ENCODE measurements around the gene LINGO3.

Gene LINGO3

DNA sequence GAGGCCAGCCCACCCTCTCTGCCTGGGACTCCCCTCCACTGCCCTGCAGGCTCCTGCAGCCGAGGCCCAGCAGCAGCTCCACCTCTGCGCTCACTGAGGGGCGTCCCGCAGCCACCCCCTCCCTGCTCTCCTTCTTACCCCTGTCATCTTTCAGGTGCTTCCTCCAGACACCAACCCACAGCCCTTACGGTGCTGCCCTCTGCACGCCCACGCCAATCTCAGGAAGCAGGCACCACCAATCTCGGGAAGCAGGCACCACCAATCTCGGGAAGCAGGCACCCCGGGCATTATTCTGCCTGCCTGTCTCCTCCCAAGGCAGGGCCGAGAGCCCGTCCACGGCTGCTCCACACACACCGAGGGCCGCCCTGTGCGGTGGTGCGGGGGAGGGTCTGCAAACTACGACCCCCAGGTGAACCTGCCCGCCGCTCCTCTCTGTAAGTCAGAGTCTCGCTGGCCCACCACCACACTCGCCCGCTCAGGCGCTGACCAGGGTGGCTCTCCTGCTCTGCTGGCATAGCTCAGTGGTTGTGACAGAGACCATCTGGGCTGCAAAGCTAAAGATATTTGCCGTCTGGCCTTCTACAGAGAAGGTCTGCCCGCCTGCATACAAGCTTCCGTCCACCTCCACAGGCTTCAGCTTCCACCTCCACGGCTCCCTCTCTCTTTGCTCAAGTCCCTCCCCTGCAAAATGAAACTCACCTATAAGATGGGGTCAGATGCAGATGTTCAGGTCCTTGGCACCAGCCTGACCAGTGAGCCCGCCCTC lies 17.5 kb upstream of the LINGO3 start:
- no peak for FAIRE-seq

DNA sequence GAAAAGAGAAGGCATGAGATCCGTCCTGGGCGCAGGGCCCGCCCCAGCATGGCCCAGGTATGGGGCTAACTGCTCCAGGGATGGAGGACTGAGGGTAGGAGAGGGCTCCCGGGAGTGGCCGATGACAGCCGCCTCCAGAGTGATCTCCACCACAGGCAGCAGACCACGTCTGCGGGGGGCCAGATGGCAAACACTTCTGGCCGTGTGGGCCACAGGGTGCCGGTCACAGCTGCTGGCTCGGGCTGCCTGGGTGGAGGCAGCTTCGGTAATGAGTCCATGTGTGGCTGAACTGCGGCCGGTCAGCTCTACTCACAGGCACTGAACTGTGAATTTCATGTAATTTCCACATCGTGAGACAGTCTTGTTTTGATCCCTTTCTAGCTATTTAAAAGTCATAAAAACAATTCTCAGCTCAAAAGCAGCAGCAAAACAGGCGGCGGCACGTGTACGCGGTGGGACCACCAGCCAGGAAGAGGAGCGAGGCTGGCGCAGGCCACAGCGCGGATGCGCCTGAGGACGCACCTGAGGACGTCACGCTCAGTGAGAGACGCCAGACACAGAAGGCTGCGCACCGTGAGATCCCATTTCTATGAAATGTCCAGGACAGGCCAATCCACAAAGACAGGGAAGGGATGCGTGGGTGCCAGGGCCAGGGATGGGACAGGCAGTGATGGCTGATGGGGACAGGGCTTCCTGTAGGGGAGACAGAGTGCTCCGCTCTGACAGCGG lies 16.4 kb upstream of the LINGO3 start:
- FAIRE-seq: no peak

DNA sequence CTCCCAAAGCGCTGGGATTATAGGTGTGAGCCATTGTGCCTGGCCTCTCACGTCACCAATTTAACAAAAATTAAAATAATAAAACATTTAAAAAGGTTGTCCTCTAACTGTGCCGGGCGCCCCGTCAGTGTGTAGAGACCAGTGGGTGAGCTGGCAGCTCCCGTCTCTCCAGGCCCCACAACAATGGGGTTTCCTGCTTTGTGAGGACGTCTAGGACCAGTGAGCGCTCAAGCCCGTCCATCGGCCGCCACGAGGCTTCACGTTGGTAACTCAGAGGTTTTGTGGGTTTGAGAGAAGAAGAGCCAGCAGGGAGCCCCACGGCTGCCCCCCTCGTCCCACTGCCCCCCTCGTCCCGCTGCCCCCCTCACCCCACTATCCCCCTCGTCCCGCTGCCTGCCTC lies 15.8 kb upstream of the LINGO3 start:
- no peak for FAIRE-seq

DNA sequence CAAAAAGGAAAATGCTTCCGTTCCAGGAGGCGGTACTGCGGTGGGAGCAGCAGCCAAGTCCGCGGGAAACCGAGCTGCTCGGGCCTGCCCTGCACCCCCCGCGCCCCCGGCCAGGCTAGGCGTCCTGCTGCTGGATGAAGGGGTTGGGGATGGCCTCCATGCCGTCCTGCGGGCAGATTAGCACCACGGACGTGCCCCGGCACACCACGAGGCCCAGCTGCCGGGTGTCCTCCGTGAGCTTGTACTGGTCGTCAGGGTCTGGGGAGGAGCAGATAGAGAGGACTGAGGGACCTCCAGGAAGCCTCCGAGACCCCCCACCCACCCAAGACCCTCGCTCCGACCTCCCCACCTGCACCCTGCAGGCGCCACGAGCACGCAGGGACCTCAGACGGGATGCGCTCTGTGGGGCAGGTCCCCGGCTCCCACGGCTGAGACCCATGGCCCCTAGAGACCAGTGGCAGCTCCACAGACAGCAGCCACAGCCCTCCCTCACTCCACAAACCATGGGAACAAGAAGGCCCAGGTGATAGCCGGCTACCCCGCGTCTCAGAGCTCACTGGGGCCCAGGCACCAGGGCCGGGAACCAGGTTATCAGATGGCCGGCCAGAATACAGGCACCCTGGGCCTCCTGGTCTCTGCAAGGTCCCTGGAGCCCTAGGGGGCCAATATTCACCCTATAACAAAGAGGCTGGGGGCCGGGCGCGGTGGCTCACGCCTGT lies 13.8 kb upstream of the LINGO3 start:
- FAIRE-seq: no peak

DNA sequence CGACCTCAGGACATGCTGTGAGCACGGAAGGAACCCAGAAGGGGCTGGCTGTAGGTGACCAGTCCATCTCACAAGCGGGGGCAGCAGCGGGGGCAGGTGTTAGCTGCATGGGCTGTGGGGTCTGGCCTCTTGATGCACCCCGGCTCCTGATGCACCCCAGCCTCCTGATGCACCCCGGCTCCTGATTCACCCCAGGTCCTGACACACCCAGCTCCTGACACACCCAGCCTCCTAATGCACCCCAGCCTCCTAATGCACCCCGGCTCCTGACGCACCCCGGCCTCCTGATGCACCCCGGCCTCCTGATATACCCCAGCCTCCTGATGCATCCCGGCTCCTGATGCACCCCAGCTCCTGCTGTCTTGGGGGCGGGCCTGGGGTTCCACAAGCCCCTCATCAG lies 13.0 kb upstream of the LINGO3 start:
- no peak for FAIRE-seq

DNA sequence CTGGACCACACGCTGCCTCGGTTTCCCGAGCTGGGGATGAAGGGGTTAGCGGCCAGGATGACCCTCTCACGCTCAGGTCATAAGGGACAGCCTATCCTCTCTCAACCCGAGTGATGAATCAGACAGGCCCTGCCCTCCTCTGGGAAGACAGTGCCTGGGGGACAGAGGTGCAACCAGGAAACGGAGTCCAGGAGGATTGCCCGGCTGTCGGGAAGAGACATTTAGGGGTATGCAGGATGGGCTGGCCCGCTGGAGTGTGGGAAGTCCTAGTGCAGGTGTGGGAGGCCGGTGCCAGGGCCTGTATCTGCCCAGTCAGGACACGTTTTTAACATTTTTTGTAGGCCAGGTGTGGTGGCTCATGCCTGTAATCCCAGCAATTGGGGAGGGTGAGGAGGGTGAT lies 12.1 kb upstream of the LINGO3 start:
- no peak for FAIRE-seq

DNA sequence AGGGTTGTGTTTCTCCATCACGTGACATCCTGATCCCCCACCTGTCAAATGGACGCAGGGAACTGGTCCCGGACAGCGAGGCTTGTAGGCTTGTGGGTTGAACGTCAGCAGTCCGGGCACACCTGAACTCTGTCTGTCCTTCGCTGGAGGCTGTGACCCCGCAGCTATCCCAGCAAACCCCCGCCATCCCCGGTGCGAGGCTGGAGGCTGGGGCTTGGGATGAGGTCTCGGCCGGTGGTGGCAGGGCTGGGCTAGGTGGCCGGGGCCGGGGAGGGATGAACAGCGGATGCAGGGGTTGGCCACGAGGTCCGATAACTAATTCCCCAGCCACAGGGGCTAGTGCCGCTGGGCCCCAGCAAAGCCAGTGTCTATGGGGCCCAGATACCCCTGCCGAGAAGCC lies 11.6 kb upstream of the LINGO3 start:
- FAIRE-seq: no peak

DNA sequence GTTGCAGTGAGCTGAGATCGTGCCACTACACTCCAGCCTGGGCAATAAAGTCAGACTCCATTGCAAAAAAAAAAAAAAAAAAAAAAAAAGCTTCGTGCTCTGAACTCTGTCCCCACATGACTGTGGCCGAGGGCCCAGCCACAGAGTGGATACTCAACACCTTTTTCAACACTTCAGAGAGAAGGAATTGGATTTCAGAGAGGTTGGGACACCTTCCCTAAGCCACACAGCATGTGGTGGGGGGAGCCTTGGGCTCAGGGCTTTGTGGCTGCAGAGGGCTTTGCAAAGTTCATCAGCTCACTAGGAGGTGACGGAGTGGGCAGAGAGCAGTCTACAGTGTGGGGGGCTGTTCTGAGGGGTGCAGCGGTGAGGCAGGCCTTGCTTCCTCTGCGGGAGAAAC lies 11.0 kb upstream of the LINGO3 start:
- no peak for FAIRE-seq

DNA sequence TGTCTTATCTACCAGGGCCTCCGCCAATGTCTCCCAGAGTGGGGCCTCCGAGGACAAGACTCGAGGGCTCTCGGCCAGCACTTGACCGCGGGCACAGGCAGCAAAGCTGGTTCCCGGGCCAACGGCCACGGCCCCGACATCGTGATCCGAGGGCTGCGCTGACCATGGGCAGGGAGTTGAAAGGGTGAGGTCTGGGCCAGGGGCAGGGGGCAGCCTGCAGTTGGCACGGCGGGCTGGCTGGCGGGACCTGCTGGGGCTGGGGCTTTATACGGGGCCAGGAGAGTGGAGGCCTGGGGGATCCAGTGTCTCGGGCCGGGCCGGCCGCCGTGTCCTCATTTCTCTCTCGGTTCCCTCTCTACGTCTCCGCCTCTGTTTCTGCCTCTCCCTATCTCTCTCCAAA lies 9.8 kb upstream of the LINGO3 start:
- FAIRE-seq: no peak

DNA sequence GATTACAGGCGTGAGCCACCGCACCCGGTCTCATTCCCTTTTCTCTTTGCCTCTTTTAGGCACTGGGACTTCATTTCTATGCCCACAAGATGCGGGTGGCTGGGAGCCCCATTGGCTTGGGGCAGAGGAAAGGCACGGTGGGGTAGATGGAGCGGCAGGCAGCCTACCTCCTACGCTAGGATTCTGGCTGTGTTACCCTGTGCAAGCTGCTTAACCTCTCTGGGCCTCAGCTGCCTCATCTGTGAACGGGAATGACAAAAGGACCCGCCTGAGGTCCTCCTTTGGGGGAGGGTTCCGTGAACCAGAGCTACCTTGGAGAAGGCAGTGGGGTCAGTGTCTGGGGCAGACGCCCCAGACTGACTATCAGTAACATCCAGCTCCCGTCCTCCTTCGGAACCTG lies 9.3 kb upstream of the LINGO3 start:
- no peak for FAIRE-seq

DNA sequence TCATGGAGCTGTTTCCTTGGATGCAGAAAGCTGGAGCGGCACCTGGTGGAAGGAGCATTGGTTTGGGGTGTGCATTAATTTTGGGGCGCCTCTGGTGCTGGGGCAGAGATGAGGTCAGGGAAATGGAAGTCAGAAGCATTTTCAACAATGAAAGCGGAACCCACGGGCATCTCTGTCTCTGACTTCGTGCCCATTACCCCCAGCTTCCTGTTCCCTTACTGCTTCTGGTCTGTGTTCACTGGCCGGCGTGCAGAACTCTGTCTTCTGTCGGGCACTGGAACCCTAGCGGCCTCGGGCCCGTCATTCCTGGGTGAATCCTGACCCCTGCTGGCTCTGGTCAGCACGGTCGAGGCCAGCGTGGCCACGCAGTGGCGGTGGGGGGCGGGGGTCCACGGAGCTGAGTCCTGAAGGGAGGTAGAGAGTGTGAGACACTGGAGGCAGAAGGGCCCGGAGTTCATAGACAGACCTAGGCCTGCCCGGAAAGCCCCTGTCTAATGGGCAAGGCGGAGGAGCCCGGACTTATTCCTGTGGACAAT lies 7.9 kb upstream of the LINGO3 start:
- FAIRE-seq: no peak

DNA sequence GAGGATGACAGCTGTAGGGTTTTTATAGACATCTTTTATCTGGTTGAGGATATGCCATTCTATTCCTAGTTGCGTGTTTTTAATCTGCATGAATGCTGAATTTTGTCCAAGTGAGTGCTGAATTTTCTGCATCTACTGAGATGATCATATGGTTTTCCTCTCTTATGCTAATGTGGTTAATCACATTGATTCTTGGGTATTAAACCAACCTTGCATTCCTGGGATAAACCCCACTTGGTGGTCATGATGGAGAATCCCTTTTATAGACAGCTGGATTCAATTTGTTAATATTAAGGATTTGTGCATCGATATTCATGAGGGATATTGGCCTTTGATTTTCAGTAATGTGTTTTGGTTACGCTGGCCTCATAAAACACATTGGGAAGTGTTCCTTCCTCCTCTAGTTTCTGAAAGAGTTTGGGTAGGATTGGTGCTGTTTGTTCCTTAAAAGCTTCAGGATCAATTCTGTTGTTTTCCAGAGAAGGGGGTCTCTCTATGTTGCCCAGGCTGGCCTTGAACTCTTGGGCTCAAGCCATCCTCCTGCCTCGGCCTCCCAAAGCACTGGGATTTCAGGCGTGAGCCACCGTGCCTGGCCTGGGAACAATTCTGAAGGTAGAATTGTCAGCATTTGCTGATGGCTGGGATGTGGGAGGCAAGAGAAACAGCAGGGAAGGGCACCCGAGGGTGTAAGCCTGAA lies 7.3 kb upstream of the LINGO3 start:
- no peak for FAIRE-seq

DNA sequence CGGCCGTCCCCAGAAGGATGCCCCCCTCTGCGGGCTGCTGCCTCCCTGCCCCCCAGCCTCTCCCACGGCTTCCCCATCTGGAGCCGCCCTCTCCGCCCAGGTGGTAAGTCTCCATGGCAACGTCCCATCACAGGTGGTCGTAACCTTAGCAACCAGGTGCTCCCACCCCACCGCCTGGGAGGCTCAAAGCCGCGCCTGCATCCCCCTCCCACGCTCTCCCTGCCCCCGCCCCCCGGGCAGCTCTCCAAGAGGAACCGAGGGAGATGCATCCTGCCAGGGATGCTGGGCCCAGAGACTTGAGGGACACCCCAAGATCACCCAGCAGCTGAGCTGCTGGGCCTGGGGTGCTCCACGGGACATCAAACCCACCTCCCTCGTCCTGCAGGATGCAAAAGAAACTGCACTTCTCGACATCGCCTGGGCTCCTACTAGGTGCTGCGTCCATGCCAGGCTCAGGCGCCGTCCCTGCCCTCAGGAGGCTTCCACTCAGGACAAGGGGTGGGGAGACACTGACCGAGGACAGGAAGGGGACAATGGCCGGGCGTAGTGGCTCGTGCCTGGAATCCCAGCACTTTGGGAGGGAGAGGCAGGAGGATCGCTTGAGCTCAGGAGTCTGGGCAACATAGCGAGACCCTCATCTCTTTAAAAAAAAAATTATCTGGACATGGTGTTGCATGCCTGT lies 5.0 kb upstream of the LINGO3 start:
- FAIRE-seq: no peak

DNA sequence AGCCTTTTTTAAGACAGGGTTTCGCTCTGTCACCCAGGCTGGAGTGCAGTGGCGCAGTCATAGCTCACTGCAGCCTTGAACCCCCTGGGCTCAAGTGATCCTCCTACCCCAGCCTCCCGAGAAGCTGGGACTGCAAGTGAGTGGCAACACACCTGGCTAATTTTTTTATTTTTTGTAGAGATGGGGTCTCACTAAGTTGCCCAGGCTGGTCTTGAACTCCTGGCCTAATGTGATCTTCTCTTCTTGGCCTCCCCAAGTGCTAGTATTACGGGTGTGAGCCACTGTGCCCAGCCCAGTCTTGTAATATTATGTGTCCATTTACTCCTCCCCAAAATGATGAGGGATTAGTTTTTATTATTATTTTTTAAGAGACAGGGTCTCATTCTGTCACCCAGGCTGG lies 3.1 kb upstream of the LINGO3 start:
- FAIRE-seq: no peak

DNA sequence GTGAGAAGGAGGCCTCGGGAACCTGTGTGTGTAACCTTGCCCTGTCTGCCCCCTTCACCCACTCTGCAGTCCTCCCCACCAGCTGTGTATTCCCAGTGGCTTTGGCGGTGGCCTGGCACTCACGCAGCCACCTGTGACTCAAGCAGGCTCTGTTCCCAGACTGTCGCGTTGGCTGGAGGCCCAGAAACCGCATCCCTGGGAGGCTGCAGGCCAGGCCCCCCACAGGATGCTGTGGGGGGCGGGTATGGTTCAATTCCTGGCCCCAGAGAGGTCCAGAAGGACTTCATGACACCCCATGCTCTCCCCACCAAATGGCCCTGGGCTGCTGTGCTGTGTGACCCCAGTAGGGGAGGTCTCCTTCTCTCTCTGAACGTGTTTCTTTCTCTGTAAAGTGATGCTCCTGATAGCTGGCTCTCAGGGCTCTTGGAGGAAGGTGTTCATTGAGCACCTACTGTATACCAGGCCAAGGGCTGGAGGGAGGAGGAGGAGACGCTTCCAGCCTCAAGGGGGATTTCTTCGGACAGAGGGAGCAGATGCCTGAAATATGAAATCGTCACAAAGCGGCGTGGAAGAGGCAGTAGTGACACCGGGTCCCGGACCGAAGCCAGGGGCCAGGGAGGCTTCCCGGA lies 1.9 kb upstream of the LINGO3 start:
- no peak for FAIRE-seq

DNA sequence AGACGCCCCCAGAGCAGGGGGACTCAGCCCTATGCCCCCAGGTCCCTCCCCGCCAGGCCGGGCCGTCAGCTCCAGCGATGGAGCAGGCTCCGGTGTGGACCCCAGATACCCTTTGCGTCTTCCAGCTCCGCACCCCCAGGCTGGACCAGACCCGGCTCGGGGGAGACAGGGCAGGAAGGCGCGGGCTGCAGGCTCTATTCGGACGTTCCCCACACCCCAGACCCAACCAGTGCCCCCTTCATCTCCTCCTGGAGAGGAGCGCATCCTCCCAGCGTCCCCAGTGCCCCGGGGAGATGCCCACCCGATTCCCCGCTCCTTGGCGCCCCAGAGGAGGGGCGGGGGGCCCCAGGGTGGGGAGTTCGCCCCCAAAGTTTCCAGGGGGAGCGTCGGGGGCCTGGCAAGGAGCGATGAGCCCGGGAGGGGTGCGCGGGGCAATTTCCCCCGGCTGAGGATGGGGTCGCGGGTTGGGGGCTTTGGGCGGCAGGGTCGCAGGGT lies 389 bp downstream of the LINGO3 start:
- no peak for FAIRE-seq

DNA sequence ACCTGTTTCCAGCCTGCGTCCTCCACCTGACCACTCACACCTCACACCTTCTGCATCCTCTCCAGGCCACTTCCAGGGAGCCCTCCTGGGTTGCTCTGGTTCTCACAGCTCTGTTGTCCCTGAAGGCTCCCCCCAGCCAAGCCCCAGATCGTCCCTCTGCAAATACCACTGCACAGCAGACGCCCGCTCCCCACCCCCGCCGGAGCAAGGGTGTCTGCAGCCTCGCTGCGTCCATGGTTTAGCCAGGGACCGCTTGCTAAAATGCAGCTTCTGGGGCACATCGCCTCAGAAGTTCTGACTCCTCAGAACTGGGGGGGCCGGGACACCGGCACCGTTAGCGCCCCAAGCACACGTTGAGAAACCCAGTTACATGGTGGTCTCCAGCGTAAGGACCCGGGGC lies 983 bp downstream of the LINGO3 start:
- FAIRE-seq: no peak

DNA sequence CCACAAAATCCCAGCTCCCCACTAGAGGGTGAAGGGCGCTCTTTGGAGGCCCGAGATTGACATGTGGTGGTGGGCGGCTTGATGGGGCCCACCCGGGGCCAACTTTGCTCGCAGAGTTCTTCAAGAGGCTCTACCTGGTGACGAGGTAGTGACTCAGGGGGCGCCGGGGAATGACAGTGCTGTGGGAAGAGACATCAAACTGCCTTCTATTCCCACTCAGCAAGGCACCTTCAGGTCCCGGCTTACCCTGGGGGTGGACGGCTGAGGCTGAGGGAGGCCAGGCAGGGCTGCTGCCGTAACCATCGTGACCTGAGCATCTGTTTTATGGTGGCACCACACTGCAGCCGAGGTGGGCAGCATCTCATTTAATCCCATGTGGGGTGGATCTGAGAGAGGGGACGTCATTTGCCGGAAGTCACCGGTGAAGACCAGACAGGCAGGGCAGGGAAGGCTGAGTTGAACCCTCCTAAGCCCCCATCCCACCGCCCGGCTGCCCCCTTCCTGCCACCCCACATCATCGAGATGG lies 1.6 kb downstream of the LINGO3 start:
- no peak for FAIRE-seq

DNA sequence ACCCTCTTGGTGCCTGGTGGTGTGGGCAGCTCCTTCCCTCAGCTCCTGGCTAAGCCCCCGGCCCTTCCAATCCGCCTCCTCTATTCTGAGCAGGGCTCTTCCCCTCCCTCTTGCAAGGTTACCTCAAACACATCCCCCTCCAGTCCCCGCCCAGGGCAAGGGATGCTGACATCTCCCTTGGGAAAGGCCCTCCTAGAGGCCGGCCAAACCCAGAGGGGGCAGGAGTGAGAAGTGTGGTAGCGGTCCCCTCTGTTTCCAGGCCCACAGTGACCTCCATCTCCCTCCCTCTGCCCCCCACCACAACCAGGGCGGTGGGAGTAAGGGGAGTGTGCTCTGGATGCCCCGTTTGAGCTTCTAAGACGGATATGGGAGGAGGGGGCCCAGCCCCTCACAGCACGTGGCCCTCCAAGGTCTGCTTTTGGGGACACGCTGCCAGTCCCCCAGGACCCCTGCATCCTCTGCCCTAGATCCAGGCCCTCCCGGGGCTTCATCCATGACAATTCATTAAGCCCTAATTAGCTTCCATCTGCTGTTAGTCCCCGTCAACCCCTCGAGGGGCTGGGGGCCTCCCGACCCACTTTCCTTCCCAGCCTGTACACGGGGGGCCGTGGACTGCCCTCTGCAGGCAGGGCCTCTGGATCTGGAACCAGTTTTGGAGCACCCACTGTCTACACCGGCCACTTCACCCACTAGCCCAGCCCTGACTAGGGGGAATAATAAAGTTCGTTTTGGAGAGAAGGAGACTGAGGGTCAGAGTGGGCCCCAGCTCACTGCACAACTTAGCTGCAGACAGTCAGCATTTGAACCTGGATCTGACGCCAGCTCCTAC lies 2.3 kb downstream of the LINGO3 start:
- no peak for FAIRE-seq

DNA sequence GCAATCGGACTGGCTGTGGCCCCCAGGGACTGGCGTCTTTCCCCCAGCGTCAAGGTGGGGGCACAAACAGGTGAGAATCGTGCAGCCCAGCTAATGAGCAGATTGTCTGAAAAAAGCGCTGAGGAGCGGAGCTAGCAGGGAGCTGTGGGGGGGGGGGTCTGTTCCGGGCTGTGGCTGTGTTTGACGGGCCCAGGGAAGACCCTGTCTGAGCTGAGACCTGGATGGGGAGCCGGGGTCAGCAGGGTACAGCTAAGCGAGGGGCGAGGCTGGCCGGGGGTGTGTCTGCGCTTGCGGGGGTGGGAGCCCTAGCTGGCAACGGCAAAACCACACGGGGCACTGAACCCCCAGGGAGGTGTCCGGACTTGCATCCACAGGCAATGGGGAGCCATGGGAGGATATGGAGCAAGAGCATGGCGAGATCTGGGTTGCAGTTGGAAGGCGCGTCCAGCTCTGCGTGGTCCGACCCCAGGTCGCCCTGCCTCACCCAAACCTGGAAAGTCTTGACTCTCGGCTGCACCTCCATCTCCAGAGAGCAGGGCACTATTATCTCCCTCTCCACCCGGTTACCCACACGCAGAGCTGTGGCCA lies 4.6 kb downstream of the LINGO3 start:
- FAIRE-seq: no peak
